HFFc6 (cell line): ENCODE measurements around the gene RAPSN. TPM values are rescaled to one million over a fixed set of nuclear protein-coding genes. Genes with fewer than 3 reads are reported as not detected.
A peak's percentile ranks its signal among the peaks of the same experiment; 100 is the strongest.

ENCODE experiments used
- DNase-seq: peaks from one replicate; pipeline ENCODE4 v3.0.0-alpha.2; 2018
- H3K27ac Mint-ChIP-seq: 2 replicates; pipeline ENCODE4 v1.8.0; 2020; ENCODE audit warnings: mild to moderate bottlenecking, mixed read lengths
- H3K27me3 Mint-ChIP-seq: 2 replicates; pipeline ENCODE4 v1.8.0; 2021; ENCODE audit warnings: mild to moderate bottlenecking, moderate library complexity, mixed read lengths; ENCODE audit not compliant: insufficient read depth
- H3K36me3 Mint-ChIP-seq: 2 replicates; pipeline ENCODE4 v1.8.0; 2021; ENCODE audit warnings: low read depth, mixed read lengths
- H3K4me1 Mint-ChIP-seq: 2 replicates; pipeline ENCODE4 v1.8.0; 2020; ENCODE audit warnings: low read depth, mixed read lengths
- H3K4me3 Mint-ChIP-seq: 2 replicates; pipeline ENCODE4 v1.8.0; 2020; ENCODE audit warnings: mild to moderate bottlenecking, moderate library complexity, mixed read lengths
- H3K9me3 Mint-ChIP-seq: 2 replicates; pipeline ENCODE4 v1.8.0; 2020; ENCODE audit warnings: mild to moderate bottlenecking, mixed read lengths
- CTCF ChIP-seq: fragments of 200-600 bp; sonication (generic); IDR thresholded peaks from 2 replicates; pipeline ENCODE4 v1.5.0; 2021; ENCODE audit warnings: antibody characterized with exemption, mild to moderate bottlenecking
- total RNA-seq, 6 experiments: library from RNA; stranded (reverse); fragmentation: NEBNext Ultra II Directional; extraction: Animal tissue kit (Norgen Biotek cat#: 25700); gene quantifications; 2 replicates in 1 of 6; 3 replicates in 5 of 6; pipeline ENCODE4 v1.2.3, GENCODE V29; 2021

The RAPSN gene
- total RNA-seq, 6 experiments from 2014 or later = 0.22 TPM; not detected in 5

GRCh38 chr11:47435687-47436086 lies 13.2 kb downstream of the RAPSN start:
- no peak for TF ChIP-seq CTCF
- Mint-ChIP-seq H3K9me3 (no peaks in the 10 kb centered on the region), H3K4me1 (peaks cover 16% of the 10 kb centered on the region), H3K4me3 (no peak overlapping the region), H3K27me3 (peaks cover 2% of the 10 kb centered on the region), H3K27ac (no peak overlapping the region), H3K36me3 (no peaks in the 10 kb centered on the region)
- DNase-seq = no peak

- no peaks in the 10 kb centered on the region; the same call in 1 of the 2 replicates for H3K27me3 Mint-ChIP-seq
- no peaks in the 10 kb centered on the region for H3K36me3 Mint-ChIP-seq
- DNase-seq = peak; percentile 31
- peak overlapping the region; percentile 40; the same call in 1 of the 2 replicates for H3K27ac Mint-ChIP-seq
- H3K4me3 Mint-ChIP-seq = no peak overlapping the region
- no peak for TF ChIP-seq CTCF
- peaks cover 16% of the 10 kb centered on the region for H3K4me1 Mint-ChIP-seq
- no peaks in the 10 kb centered on the region for H3K9me3 Mint-ChIP-seq
Observed at GRCh38 chr11:47434011-47434786, 14.7 kb downstream of the RAPSN start.

- Mint-ChIP-seq H3K9me3 (no peaks in the 10 kb centered on the region), H3K27ac (no peak overlapping the region), H3K4me3 (no peak overlapping the region), H3K27me3 (no peaks in the 10 kb centered on the region; the same call in 1 of the 2 replicates), H3K4me1 (peaks cover 16% of the 10 kb centered on the region), H3K36me3 (no peaks in the 10 kb centered on the region)
- peak; percentile 33 for DNase-seq
- no peak for TF ChIP-seq CTCF
Observed at GRCh38 chr11:47433157-47433556, 15.8 kb downstream of the RAPSN start.

GRCh38 chr11:47431356-47432083 lies 17.4 kb downstream of the RAPSN start:
- no peak for TF ChIP-seq CTCF
- Mint-ChIP-seq H3K4me3 (no peak overlapping the region), H3K27me3 (no peaks in the 10 kb centered on the region), H3K36me3 (no peaks in the 10 kb centered on the region; the same call in 1 of the 2 replicates), H3K9me3 (no peaks in the 10 kb centered on the region), H3K27ac (no peak overlapping the region), H3K4me1 (peaks cover 18% of the 10 kb centered on the region)
- DNase-seq = no peak

GRCh38 chr11:47430524-47430923 lies 18.4 kb downstream of the RAPSN start:
- Mint-ChIP-seq H3K4me1 (peaks cover 23% of the 10 kb centered on the region), H3K27me3 (peaks cover 2% of the 10 kb centered on the region), H3K27ac (no peak overlapping the region), H3K4me3 (no peak overlapping the region), H3K36me3 (peaks cover 9% of the 10 kb centered on the region), H3K9me3 (no peaks in the 10 kb centered on the region)
- no peak for TF ChIP-seq CTCF
- no peak for DNase-seq
